CD4-positive, alpha-beta T cell treated with Interleukin-15 for 1 hour (primary cell): ENCODE data around the gene BAZ2B.
A peak's percentile ranks its signal among the peaks of the same experiment; 100 is the strongest.

ENCODE experiments used
- DNase-seq: peaks from one replicate; pipeline ENCODE4 v3.0.0-alpha.2; 2020

Gene BAZ2B

GRCh38 chr2:159292157-159292556 is 324.2 kb downstream of the BAZ2B start:
- no peak for DNase-seq

DNA sequence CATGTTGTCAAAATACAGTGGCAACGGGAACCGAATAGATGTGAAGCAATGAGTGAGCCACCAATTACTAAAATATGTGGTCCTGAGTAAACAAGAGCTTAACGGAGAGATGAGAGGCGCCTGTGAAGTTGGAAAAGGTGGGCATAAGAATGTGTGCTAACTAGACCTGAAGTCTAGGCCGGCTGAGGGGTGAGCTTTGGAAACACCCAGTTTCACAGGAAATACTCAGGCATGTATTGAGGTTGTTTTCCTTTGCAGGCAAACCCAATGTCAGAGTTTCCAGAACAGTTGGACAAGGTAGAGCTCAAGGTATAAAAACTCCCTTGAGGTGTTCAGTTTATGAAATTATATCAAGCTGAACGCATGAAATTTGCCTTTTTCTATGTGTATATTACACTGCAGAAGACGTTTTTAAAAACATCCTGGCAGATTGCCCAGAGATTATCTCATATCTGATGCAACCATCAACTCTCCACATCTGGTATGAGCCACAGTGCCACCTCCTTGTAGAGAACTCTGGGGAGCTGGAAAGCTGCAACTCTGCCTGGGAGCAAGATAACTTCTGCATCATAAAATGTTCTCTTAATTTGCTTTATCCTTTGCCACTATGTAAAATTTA is 325.9 kb downstream of the BAZ2B start:
- peak; percentile 25 for DNase-seq

DNA sequence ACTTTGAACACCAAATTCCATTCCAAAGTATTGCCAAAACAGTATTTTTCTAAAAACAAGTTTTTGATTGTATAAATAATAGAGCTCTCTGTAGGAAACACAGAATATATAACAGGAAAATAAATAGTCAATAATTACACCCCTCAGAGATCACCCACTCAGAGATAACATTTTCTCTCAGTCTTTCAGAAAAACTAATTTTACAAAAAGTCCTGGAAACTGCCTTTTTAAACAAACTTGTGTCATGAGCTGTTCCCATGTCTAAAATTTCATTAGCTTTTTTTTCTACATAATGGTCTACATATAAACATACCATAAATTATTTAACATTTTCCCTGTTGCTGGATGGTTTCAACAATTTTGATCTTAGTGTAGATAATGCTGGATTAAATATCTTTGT is 328.6 kb downstream of the BAZ2B start:
- DNase-seq = no peak

- peak; percentile 98 for DNase-seq
These were observed 329.5 kb downstream of the BAZ2B start for GRCh38 chr2:159286709-159287441.

DNA sequence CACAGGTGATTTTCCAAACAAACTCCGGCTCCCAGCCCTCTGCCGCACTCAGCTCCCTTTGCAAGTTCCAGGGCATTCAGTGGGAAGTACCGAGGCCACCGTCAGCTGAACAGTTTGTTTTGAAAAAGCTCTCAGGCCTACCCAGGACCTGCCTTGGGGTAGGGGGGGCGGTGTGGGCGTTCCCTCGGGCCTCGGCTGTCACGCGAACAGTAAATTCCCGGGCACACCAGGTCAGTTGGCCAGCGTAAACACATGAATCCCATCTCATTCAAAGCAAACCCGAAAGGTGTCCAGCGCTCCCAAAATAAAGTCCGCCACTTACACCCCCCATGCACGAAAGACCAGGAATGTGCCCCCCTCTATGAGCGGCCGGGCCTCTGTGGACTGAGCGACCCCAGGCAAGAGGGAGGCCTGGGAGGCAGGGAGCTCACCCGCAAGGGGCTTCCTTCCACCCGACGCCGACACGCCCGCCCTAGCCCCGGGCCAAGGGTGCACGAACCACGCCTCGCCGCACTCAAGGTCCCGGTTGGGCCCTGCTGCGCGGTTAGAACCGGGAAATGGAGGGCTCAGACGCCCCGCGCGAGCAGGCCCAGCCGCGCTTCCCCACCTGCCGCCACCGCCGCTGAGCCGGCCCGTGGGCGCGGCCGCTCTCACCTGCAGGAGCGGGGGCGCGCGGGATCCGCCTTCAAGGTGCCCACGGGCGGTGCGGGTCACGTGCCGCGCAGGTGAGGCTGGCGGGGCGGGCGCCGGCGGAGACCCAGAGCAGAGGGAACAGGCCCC is 330.2 kb downstream of the BAZ2B start, which contains the start of gene WDSUB1:
Gene WDSUB1, minus strand, starts transcription at position 775 of the 780 bp plus-strand sequence. CDS start 3,634 bp downstream, outside the sequence.
- DNase-seq = no peak

DNA sequence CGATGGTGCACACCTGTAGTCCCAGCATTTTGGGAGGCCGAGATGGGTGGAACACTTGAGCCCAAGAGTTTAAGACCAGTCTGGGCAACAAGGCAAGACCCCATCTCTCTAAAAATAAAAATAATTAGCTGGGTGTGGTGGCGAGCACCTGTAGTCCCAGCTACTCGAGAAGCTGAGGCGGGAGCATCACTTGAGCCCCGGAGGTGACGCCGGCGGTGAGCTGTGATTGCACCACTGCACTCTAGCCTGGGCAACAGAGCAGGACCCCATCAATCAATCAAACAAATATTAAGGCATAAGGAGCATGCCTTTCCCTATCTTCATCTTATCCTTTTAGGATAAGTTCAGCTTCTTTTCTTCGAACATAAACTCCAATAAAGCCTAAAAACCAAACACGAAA is 330.9 kb downstream of the BAZ2B start:
- DNase-seq = no peak

- DNase-seq = no peak
These were observed 332.8 kb downstream of the BAZ2B start for GRCh38 chr2:159283529-159283928.

DNA sequence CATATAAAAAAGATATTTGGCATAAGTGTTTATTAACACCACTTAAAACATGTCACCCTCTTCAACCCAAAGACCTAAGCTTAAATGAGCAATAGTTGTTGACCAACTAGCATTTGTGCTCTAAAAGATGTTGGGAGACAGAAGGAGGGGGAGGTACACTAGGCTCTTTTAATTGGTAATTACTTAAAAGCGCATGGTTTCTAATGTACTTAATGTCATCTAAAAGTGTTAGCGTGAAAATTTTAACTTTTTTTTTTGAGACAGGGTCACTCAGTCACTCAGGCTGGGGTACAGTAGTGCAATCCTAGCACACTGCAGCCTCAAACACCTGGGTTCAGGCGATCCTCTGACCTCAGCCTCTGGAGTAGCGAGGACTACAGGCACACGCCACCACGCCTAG is 335.3 kb downstream of the BAZ2B start:
- DNase-seq = no peak

DNA sequence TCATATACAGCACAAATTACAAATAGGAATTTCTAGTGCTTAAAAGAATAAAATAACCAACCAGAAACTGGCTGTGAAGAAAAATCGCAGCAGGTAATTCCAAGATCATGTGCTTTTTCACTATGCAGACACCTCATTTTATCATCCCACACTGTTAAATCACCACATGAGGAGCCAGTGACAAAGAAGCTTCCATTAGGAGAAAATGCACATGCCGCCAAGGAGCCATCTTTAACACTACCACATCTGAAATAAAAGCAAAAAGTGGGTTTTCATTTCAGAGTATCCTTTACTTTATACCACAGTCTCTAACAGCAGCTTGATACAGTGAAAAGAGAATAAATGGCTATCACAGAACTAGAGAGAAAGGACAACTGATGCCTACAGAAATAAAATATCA is 336.6 kb downstream of the BAZ2B start:
- no peak for DNase-seq

- DNase-seq = no peak
These were observed 341.2 kb downstream of the BAZ2B start for GRCh38 chr2:159275111-159275510.

- no peak for DNase-seq
These were observed 344.2 kb downstream of the BAZ2B start for GRCh38 chr2:159272156-159272555.

- no peak for DNase-seq
These were observed 345.5 kb downstream of the BAZ2B start for GRCh38 chr2:159270744-159271379.
